Activated CD8-positive, alpha-beta T cell treated with anti-CD3 and anti-CD28 coated beads for 36 hours (primary cell): ENCODE results near the gene RNMT. TPM values are rescaled to one million over a fixed set of nuclear protein-coding genes. Genes with fewer than 3 reads are reported as not detected.

Source experiments
- ATAC-seq: fragments of 200-7000 bp; cut with Tn5 transposase; one replicate; pipeline ENCODE4 v1.10.0; 2021; ENCODE audit warnings: mild to moderate bottlenecking, moderate library complexity
- CTCF ChIA-PET: fragments of 350-600 bp; sonication (Branson Sonifier 250); formaldehyde crosslinking; loops from one replicate; lab custom pipeline; 2021; ENCODE audit warnings: antibody characterized with exemption; lab: Charles Lee
- POLR2A ChIA-PET: fragments of 350-600 bp; sonication (Branson Sonifier 250); formaldehyde crosslinking; loops from one replicate; lab custom pipeline; 2021; ENCODE audit warnings: antibody characterized with exemption; lab: Charles Lee
- DNase-seq: peaks from one replicate; pipeline ENCODE4 v3.0.0-alpha.2; 2020
- H3K27ac Mint-ChIP-seq: one replicate; pipeline ENCODE4 v1.8.0; 2021; ENCODE audit warnings: mild to moderate bottlenecking, mixed read lengths
- H3K27me3 Mint-ChIP-seq: one replicate; pipeline ENCODE4 v1.8.0; 2021; ENCODE audit warnings: mixed read lengths
- H3K36me3 Mint-ChIP-seq: one replicate; pipeline ENCODE4 v1.8.0; 2021; ENCODE audit warnings: low read depth, mixed read lengths
- H3K4me1 Mint-ChIP-seq: one replicate; pipeline ENCODE4 v1.8.0; 2021; ENCODE audit warnings: low read depth, mixed read lengths
- H3K4me3 Mint-ChIP-seq: one replicate; pipeline ENCODE4 v1.8.0; 2021; ENCODE audit warnings: mild to moderate bottlenecking, moderate library complexity, mixed read lengths
- H3K9me3 Mint-ChIP-seq: one replicate; pipeline ENCODE4 v1.8.0; 2021; ENCODE audit warnings: mixed read lengths
- intact Hi-C: fragments of 100-400 bp; cut with micrococcal nuclease; formaldehyde crosslinking; loops from one replicate; pipeline ENCODE4 v1.10.0; 2022
- total RNA-seq, 2 experiments: library from RNA; stranded (reverse); gene quantifications; one replicate each; pipeline ENCODE4 v1.2.3, GENCODE V29; 2021
- TF ChIP-seq, protein P1 (sequence below): fragments of 200-600 bp; IDR thresholded peaks from one replicate; pipeline ENCODE4 v1.8.0; 2022; ENCODE audit warnings: antibody characterized with exemption, mild to moderate bottlenecking

Gene RNMT
- total RNA-seq, 2 experiments from 2014 or later = 76.4 to 84.4 TPM

DNA sequence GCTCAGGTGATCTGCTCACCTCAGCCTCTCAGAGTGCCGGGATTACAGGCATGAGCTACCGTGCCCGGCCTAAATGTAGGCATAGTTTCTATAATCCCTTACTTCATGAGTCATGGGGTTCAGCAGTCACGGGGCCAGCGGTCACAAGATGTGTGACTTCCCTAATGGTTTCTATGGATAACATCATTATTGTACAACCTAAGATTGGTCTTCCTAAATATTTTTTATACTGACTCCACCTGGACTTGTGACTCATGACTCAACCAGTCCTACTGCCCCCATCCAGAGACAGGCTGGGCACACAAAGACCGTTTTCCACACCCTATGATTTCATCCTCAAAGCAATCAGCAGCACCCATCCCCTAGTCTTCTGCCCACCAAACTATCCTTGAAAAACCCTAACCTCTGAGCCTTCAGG is 16.1 kb upstream of the RNMT start:
- TF ChIP-seq, protein P1, sequence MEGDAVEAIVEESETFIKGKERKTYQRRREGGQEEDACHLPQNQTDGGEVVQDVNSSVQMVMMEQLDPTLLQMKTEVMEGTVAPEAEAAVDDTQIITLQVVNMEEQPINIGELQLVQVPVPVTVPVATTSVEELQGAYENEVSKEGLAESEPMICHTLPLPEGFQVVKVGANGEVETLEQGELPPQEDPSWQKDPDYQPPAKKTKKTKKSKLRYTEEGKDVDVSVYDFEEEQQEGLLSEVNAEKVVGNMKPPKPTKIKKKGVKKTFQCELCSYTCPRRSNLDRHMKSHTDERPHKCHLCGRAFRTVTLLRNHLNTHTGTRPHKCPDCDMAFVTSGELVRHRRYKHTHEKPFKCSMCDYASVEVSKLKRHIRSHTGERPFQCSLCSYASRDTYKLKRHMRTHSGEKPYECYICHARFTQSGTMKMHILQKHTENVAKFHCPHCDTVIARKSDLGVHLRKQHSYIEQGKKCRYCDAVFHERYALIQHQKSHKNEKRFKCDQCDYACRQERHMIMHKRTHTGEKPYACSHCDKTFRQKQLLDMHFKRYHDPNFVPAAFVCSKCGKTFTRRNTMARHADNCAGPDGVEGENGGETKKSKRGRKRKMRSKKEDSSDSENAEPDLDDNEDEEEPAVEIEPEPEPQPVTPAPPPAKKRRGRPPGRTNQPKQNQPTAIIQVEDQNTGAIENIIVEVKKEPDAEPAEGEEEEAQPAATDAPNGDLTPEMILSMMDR = no peak
- Mint-ChIP-seq H3K27ac (no peak overlapping the region), H3K36me3 (peaks cover 37% of the 10 kb centered on the region), H3K9me3 (peaks cover 19% of the 10 kb centered on the region), H3K4me3 (no peak overlapping the region), H3K27me3 (no peaks in the 10 kb centered on the region), H3K4me1 (peaks cover 8% of the 10 kb centered on the region)
- CTCF ChIA-PET = no interaction called here
- no peak for DNase-seq
- intact Hi-C loops = loop anchor here (10.0 kb wide), 1 partner anchor 46 kb away; no protein-coding TSS in a partner anchor
- no peak for ATAC-seq
- POLR2A ChIA-PET = no interaction called here

DNA sequence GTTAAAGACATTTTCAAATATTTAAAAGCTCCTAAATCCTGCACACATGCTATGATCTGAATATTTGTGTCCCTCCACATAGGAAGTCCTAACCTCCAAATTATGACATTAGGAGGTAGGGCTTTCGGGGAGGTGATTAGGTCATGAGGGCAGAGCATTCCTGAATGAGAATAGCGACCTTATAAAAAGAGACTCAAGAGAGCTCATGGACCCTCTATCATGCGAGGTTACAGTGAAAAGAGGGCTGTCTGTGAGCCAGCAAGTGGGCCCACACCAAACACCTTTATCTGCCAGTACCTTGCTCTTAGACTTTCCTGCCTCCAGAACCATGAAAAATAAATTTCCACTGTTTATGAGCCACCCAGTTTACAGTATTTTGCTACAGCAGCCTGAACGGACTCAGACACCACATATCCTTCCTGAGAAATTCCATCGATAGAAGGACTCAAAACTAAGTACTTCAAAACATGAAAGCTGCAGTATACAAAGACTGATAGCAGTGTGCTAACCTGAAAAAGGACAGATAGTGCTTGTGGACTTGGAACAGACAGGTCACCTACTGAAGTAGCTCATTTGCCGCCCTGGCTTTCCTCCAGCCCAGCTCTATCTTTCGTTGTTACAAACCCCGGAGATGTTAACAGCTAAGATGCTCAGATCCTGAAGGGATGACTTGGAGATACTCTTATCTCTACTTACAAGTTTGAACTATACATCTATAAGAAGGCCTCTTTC is 13.9 kb upstream of the RNMT start:
- peaks cover 3% of the 10 kb centered on the region for H3K9me3 Mint-ChIP-seq
- TF ChIP-seq, protein P1 = no peak
- H3K36me3 Mint-ChIP-seq = peaks cover 27% of the 10 kb centered on the region
- ChIA-PET POLR2A (no interaction called here), CTCF (interaction anchor here (0.7 to 1.7 kb wide), 2 partner anchors 10 to 154 kb away, joined by 4 read pairs; no protein-coding TSS in a partner anchor)
- no peak overlapping the region for H3K27ac Mint-ChIP-seq
- intact Hi-C loops = loop anchor here (10.0 kb wide), 1 partner anchor 48 kb away; no protein-coding TSS in a partner anchor
- peaks cover 14% of the 10 kb centered on the region for H3K4me1 Mint-ChIP-seq
- H3K4me3 Mint-ChIP-seq = no peak overlapping the region
- DNase-seq = no peak
- no peaks in the 10 kb centered on the region for H3K27me3 Mint-ChIP-seq
- no peak for ATAC-seq

DNA sequence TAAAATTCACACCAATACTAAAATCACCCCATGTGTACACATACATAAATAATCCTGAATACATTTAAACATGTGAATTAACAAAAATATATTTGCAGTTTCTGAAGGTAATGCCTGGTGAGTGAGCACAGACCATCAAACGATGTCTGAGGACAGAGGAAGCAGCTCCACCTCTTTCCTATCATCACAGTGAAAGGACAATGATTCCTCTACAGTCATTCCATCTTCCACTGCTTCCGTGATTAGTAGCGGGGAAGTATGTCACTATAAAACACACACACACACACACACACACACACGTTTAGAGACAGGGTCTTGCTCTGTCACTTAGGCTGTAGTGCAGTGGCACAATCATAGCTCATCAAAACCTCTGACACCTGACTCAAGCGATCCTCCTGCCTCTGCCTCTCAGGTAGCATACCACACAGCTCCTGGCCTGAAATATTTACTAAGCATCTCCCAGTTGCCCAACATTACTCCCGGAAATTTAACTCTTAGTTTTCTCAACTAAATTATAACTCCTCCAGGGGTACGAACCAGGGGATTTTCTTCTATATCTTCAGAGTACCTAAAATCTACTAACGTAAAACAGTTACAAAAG is 12.9 kb upstream of the RNMT start:
- POLR2A ChIA-PET = no interaction called here
- intact Hi-C loops = loop anchor here (10.0 kb wide), 1 partner anchor 49 kb away; no protein-coding TSS in a partner anchor

DNA sequence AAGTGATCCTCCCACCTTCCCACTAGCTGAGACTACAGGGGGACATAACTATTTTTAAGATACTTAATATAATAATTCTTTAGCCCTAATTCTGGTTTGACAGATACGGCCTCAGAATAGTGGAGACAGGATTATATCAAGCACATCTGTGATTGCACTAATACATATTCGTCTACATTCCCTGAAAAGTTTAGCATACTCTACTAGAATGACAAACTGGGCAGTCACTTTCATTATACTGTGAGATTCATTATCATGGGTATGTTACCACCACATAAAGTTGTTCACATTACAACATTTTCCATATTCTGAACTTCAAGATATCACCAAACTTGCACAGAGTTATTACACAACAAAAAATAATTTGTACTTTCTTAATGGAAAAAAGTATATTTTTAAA is 11.1 kb upstream of the RNMT start:
- ATAC-seq = no peak
- no peak for DNase-seq
- Mint-ChIP-seq H3K36me3 (peaks cover 28% of the 10 kb centered on the region), H3K4me1 (peaks cover 26% of the 10 kb centered on the region), H3K27me3 (no peaks in the 10 kb centered on the region), H3K27ac (no peak overlapping the region), H3K9me3 (peaks cover 1% of the 10 kb centered on the region), H3K4me3 (no peak overlapping the region)
- intact Hi-C loops = loop anchor here (10.0 kb wide), 1 partner anchor 51 kb away; no protein-coding TSS in a partner anchor
- TF ChIP-seq, protein P1 = no peak
- ChIA-PET POLR2A (no interaction called here), CTCF (no interaction called here)

More for the DNA sequence above, 12.9 kb upstream of the RNMT start:
- Mint-ChIP-seq H3K4me3 (no peak overlapping the region), H3K27me3 (no peaks in the 10 kb centered on the region), H3K4me1 (peaks cover 21% of the 10 kb centered on the region), H3K27ac (no peak overlapping the region), H3K9me3 (peaks cover 4% of the 10 kb centered on the region), H3K36me3 (peaks cover 28% of the 10 kb centered on the region)
- no peak for ATAC-seq
- CTCF ChIA-PET = interaction anchor here (1.7 kb wide), 1 partner anchor 155 kb away, joined by 4 read pairs; no protein-coding TSS in a partner anchor
- TF ChIP-seq, protein P1 = no peak
- no peak for DNase-seq

DNA sequence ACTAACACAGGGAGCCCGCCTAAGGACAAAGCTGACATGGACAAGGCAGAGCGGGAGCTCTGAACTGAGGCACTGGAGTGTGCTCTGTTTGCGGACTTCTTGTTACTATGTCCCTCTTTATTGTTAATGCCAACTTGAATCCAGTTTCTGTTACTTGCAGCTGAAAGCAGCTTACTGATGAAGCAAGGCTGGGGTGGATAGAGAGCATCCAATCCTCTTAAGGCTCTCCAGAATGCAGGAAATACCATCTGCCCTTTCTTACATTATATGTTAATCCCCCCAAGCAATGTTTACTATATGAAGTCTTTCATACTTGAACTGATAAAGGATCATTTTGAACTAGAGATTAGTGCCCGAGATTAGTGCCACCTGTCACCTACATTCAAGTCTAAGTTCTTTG is 9.6 kb upstream of the RNMT start:
- H3K27ac Mint-ChIP-seq = no peak overlapping the region
- H3K4me3 Mint-ChIP-seq = no peak overlapping the region
- no peak for DNase-seq
- POLR2A ChIA-PET = no interaction called here
- no peak for ATAC-seq
- H3K4me1 Mint-ChIP-seq = peaks cover 27% of the 10 kb centered on the region
- TF ChIP-seq, protein P1 = no peak
- CTCF ChIA-PET = no interaction called here
- intact Hi-C loops = loop anchor here (10.0 kb wide), 1 partner anchor 52 kb away; no protein-coding TSS in a partner anchor
- H3K27me3 Mint-ChIP-seq = no peaks in the 10 kb centered on the region
- peaks cover 1% of the 10 kb centered on the region for H3K9me3 Mint-ChIP-seq
- peaks cover 32% of the 10 kb centered on the region for H3K36me3 Mint-ChIP-seq
